GM23248 (cell line): ENCODE results near the gene SLC9A9.

Experiments used
- EZH2 ChIP-seq: fragments of 200-600 bp; sonication (generic); IDR thresholded peaks from 2 replicates; pipeline ENCODE4 v1.6.1; 2018; ENCODE audit warnings: antibody characterized with exemption, mild to moderate bottlenecking; ENCODE audit not compliant: insufficient read depth, poor library complexity, severe bottlenecking
- EZH2phosphoT487 ChIP-seq: fragments of 200-600 bp; sonication (generic); IDR thresholded peaks from 2 replicates; pipeline ENCODE4 v1.6.1; 2018; ENCODE audit warnings: antibody characterized with exemption, moderate library complexity, mild to moderate bottlenecking, low read depth; ENCODE audit not compliant: insufficient read depth

- TF ChIP-seq EZH2: no peak
- TF ChIP-seq EZH2phosphoT487: no peak
Measured at GRCh38 chr3:143413372-143413771, 434.9 kb downstream of the SLC9A9 start.
